Heart right ventricle (tissue), 16 donors: Measurements from ENCODE around the gene CIZ1. TPM values are rescaled to one million over a fixed set of nuclear protein-coding genes. Genes with fewer than 3 reads are reported as not detected.
A peak's percentile ranks its signal among the peaks of the same experiment; 100 is the strongest.

Experiments
- ATAC-seq, 8 donors: fragments of 200-7000 bp; cut with Tn5 transposase; one replicate each; pipeline ENCODE4 v1.9.1; 2020; ENCODE audit warnings: mild to moderate bottlenecking in 8 of 8, moderate library complexity in 8 of 8, moderate number of reproducible peaks in 1 of 8
- DNase-seq, 2 donors: peaks; one replicate each; pipeline ENCODE4 v3.0.0-alpha.2; 2020
- H3K27ac ChIP-seq, 10 donors: fragments of 200-600 bp; sonication (generic) in 2 of 10; one replicate each; pipeline versions ENCODE4 v1.5.0 to v1.8.0; 2020 to 2022; ENCODE audit warnings: mild to moderate bottlenecking in 3 of 10
- H3K27me3 ChIP-seq, 7 donors: fragments of 200-600 bp; one replicate each; pipeline ENCODE4 v1.8.0; 2021 to 2022; ENCODE audit warnings: mild to moderate bottlenecking in 2 of 7
- H3K36me3 ChIP-seq, 9 donors: fragments of 200-600 bp; sonication (generic) in 1 of 9; one replicate each; pipeline versions ENCODE4 v1.5.0 to v1.8.0; 2020 to 2022; ENCODE audit warnings: mild to moderate bottlenecking in 2 of 9
- H3K4me1 ChIP-seq, 9 donors: fragments of 200-600 bp; sonication (generic) in 1 of 9; one replicate each; pipeline versions ENCODE4 v1.5.0 to v1.8.0; 2020 to 2022; ENCODE audit warnings: mild to moderate bottlenecking in 4 of 9
- H3K4me3 ChIP-seq, 10 donors: fragments of 200-600 bp; sonication (generic) in 2 of 10; one replicate each; pipeline versions ENCODE4 v1.5.0 to v1.8.0; 2020 to 2022; ENCODE audit warnings: mild to moderate bottlenecking in 7 of 10, moderate library complexity in 2 of 10
- H3K9me3 ChIP-seq, 11 donors: fragments of 200-600 bp in 10 of 11; sonication (generic) in 2 of 11; one replicate each; pipeline versions ENCODE4 v1.5.0 to v1.8.0; 2013 to 2022; ENCODE audit warnings: mild to moderate bottlenecking in 2 of 11, control low read depth in 1 of 11, moderate library complexity in 1 of 11
- WGBS, 2 donors: extraction: QIAGEN DNeasy Blood & Tissue Kit; methylation state at CpG; one replicate each; pipeline ENCODE4 v1.1.7; 2013; ENCODE audit warnings: inconsistent platforms in 1 of 2; 5-methylcytosine and 5-hydroxymethylcytosine counted together
- intact Hi-C, 10 donors: fragments of 100-400 bp; cut with DNase I; formaldehyde crosslinking; loops; one replicate each; pipeline versions ENCODE4 v1.11.1 to v1.14.2; 2022
- polyA plus RNA-seq, 2 donors: library from polyadenylated mRNA; stranded (reverse); fragments of 200-250 nt; gene quantifications; one replicate each; pipeline ENCODE4 v1.2.3, GENCODE V29; 2013
- total RNA-seq, 10 donors: library from RNA; stranded (reverse); fragmentation: NEBNext Ultra II Directional in 3 of 10; extraction: Animal tissue kit (Norgen Biotek cat#: 25700) in 3 of 10; gene quantifications; one replicate each; pipeline versions ENCODE4 v1.2.1 to v1.2.4, GENCODE V29; 2021 to 2023
- TF ChIP-seq, protein P1 (sequence below), 9 donors: fragments of 200-600 bp; sonication (generic) in 2 of 9; IDR thresholded peaks; one replicate each; pipeline versions ENCODE4 v1.5.0 to v1.8.0; 2021 to 2022; ENCODE audit warnings: antibody characterized with exemption in 9 of 9, mild to moderate bottlenecking in 5 of 9, moderate library complexity in 1 of 9
- donor health status: Arrhythmogenic right ventricular cardiomyopathy.
- donor health status: ischemic (EF 13 %, LVEDD 7.1; RV severe dilation, severe dysfunction).
- donor health status: healthy with polysubstance abuse.
- donor health status: DM: no; HTN: yes; CAD: no.
- donor health status: DM: no; HTN: no; CAD: no.
- donor health status: ischemic (EF 25% LVEDD 6.9; RV normal size, moderate dysfunction).
- donor health status: ischemic (EF 25% LVEDD 5.7; RV mildly dilated, moderate dysfunction).
- donor health status: healthy.
- donor health status: DM: yes; HTN: yes; CAD: no.
- donor health status: Ischemic cardiomyopathy.
- donor health status: ischemic (EF 35%, LVEDD 5.7; RV mildly dilated, moderate dysfunction).
- donor health status: nonischemic (EF 11% LVEDD 7.7; RV severe dilation, severe dysfunction).
- donor health status: DM: yes; HTN: yes; CAD: no.
- donor health status: PGD.
- donor health status: ischemic (EF 29% LVEDD 5.4; RV normal size, mild dysfunction).
- donor health status: nonischemic (EF 23%, LVEDD 6.1; RV moderate dilation, normal function).

CIZ1 gene
- total and polyA plus RNA-seq, 12 donors: 39.7 to 96.0 (median 75.0) TPM

- no peak overlapping the region for H3K4me3 ChIP-seq
- H3K27me3 ChIP-seq: no peaks in the 10 kb centered on the region
- peaks cover 5 to 26% (median 19%) of the 10 kb centered on the region in 9 donors for H3K4me1 ChIP-seq
- TF ChIP-seq, protein P1, sequence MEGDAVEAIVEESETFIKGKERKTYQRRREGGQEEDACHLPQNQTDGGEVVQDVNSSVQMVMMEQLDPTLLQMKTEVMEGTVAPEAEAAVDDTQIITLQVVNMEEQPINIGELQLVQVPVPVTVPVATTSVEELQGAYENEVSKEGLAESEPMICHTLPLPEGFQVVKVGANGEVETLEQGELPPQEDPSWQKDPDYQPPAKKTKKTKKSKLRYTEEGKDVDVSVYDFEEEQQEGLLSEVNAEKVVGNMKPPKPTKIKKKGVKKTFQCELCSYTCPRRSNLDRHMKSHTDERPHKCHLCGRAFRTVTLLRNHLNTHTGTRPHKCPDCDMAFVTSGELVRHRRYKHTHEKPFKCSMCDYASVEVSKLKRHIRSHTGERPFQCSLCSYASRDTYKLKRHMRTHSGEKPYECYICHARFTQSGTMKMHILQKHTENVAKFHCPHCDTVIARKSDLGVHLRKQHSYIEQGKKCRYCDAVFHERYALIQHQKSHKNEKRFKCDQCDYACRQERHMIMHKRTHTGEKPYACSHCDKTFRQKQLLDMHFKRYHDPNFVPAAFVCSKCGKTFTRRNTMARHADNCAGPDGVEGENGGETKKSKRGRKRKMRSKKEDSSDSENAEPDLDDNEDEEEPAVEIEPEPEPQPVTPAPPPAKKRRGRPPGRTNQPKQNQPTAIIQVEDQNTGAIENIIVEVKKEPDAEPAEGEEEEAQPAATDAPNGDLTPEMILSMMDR (IDR thresholded peaks at IDR 0.05): no peak
- H3K9me3 ChIP-seq: no peaks in the 10 kb centered on the region
- H3K27ac ChIP-seq: no peak overlapping the region
- H3K36me3 ChIP-seq: peaks cover 0 to 54% (median 24%) of the 10 kb centered on the region in 9 donors
- WGBS, 2 donors: 81 to 82% methylated on average over 29 of the region's 29 CpGs
- no peak for ATAC-seq
- DNase-seq: peak in 1 of 2 donors; percentile 7
- intact Hi-C loops: no loop called here
Measured at GRCh38 chr9:128120741-128121465, 70.5 kb downstream of the CIZ1 start.

DNA sequence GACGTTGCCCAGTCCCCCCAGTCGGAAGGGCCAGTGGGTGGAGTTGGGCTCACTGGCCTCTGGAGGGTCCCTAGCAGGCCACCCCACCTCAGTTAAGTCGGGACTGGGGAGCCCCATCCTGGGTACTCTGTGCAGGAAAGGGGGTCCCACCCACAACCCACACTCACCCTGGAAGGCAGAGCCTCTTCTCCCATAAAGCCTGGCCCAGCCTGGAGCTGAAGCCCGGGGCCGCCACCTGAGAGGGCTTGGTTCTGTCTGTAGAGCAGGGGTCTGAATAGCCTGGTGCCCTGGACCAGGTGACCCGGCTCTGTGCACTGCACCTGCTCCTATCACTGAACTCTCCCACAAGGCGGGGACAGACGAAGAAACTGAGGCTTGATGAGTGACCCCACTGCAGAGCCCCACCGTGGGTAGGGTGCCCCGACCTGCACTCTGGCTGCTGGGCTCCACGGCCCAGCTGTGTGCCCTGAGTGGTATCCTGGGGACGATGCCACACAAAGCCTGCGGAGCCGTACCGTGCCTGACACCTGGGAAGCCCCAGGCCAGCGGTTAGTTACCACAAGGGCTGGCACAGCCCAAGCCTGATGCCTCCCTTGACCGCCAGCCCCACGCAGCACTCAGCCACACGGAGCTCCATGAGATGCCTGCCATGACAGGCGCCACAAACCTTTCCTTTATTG is 71.2 kb downstream of the CIZ1 start:
- ATAC-seq: peak in 1 of 8 donors; percentile 1
- TF ChIP-seq, protein P1 (IDR thresholded peaks at IDR 0.05): no peak

DNA sequence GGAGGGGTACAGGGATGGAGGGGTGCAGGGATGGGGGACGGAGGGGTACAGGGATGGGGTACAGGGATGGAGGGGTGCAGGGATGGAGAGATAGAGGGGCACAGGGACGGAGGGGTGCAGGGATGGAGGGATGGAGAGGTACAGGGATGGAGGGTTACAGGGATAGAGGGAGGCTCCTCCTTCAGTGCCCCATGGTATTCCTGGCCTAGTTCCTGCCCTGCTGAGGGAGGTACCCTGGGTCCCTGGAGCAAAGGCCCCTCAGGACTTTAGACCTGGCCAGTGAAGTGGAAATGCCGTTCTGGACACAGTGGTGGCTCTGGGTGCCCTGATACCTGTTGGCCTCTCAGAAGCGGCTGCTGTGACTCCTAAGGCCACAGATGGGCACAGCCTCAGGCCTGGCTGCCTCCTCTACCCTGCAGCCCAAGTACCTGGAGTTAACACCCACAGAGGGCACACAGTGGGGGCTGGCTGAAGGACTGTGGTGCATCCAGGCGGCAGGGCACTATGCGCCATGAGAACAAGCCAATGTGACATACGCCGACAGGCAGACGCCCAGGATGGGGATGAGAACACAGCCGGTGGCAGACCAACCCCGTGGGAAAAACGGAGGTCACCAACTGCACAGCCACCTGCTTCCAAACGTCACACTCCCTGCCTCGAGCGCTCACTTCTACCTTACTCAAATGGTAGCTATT is 72.3 kb downstream of the CIZ1 start:
- H3K27ac ChIP-seq: no peak overlapping the region
- no peaks in the 10 kb centered on the region for H3K27me3 ChIP-seq
- DNase-seq: no peak
- H3K9me3 ChIP-seq: no peaks in the 10 kb centered on the region
- H3K36me3 ChIP-seq: peaks cover 0 to 58% (median 21%) of the 10 kb centered on the region in 9 donors
- peaks cover 0 to 12% (median 8%) of the 10 kb centered on the region in 9 donors for H3K4me1 ChIP-seq
- intact Hi-C loops: loop anchor here in 7 of 10 donors (5.0 to 10.0 kb wide), 4 partner anchors 54 to 177 kb away; partner anchors contain the start of genes NAIF1 (in 1 of the 7) and SLC25A25 (in 1 of the 7)
- WGBS, 2 donors: 74 to 78% methylated on average over 15 of the region's 15 CpGs
- no peak for ATAC-seq
- TF ChIP-seq, protein P1 (IDR thresholded peaks at IDR 0.05): no peak
- H3K4me3 ChIP-seq: no peak overlapping the region

More for the DNA sequence above, 71.2 kb downstream of the CIZ1 start:
- intact Hi-C loops: no loop called here
- peaks cover 0 to 56% (median 24%) of the 10 kb centered on the region in 9 donors for H3K36me3 ChIP-seq
- WGBS, 2 donors: 85 to 87% methylated on average over 20 of the region's 20 CpGs
- no peaks in the 10 kb centered on the region for H3K27me3 ChIP-seq
- H3K4me3 ChIP-seq: no peak overlapping the region
- peak in 1 of 2 donors; percentile 10 for DNase-seq
- no peaks in the 10 kb centered on the region for H3K9me3 ChIP-seq
- peaks cover 0 to 18% (median 12%) of the 10 kb centered on the region in 9 donors for H3K4me1 ChIP-seq
- no peak overlapping the region for H3K27ac ChIP-seq

GRCh38 chr9:128118472-128118857 is 72.9 kb downstream of the CIZ1 start:
- Histone ChIP-seq H3K4me3 (no peak overlapping the region), H3K4me1 (peaks cover 0 to 12% (median 8%) of the 10 kb centered on the region in 9 donors), H3K27ac (no peak overlapping the region), H3K36me3 (peaks cover 0 to 58% (median 18%) of the 10 kb centered on the region in 9 donors), H3K27me3 (no peaks in the 10 kb centered on the region), H3K9me3 (peaks cover 0 to 4% (median 0%) of the 10 kb centered on the region in 11 donors)
- ATAC-seq: no peak
- DNase-seq: no peak
- intact Hi-C loops: loop anchor here in 7 of 10 donors (5.0 to 10.0 kb wide), 4 partner anchors 54 to 176 kb away; partner anchors contain the start of genes NAIF1 (in 1 of the 7) and SLC25A25 (in 1 of the 7)
- 47 to 53% methylated on average over 3 of the region's 3 CpGs for WGBS, 2 donors
- TF ChIP-seq, protein P1 (IDR thresholded peaks at IDR 0.05): no peak
